Mammary epithelial cell (primary cell): ENCODE results near the gene ZNF771.

Experiments
- EZH2 ChIP-seq: IDR thresholded peaks from 2 replicates; pipeline ENCODE4 v1.6.1; 2012; ENCODE audit warnings: low read length, inconsistent platforms, borderline replicate concordance
- TF ChIP-seq, protein P1 (sequence below), 2 donors: IDR thresholded peaks in 1 of 2; conservative IDR thresholded peaks in 1 of 2; 2 replicates each; pipeline ENCODE4 v1.5.1; 2011 to 2012; ENCODE audit warnings: inconsistent platforms in 2 of 2, low read length in 2 of 2, mild to moderate bottlenecking in 2 of 2, control low read depth in 1 of 2, low read depth in 1 of 2; ENCODE audit not compliant: insufficient read depth in 1 of 2; ENCODE audit errors: extremely low read depth in 1 of 2

DNA sequence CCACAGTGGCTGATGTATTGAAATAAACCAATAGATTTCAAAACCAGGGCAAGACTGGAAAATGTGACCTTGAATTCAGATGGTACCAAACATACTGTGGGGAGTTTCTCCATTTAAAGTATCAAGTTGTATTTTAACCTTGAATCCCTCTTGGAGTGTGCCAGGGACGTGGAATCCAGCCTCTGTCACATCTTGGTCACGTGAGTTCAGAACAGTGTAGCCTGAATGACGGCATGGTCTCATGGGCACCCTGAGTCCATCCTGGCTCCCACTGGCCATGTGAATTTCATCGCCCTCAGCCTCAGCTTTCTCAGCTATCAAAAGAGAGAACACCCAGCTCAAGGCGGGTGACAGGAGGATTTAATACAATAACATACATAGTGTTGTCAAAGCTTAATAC lies 6.8 kb downstream of the ZNF771 start:
- TF ChIP-seq, protein P1, sequence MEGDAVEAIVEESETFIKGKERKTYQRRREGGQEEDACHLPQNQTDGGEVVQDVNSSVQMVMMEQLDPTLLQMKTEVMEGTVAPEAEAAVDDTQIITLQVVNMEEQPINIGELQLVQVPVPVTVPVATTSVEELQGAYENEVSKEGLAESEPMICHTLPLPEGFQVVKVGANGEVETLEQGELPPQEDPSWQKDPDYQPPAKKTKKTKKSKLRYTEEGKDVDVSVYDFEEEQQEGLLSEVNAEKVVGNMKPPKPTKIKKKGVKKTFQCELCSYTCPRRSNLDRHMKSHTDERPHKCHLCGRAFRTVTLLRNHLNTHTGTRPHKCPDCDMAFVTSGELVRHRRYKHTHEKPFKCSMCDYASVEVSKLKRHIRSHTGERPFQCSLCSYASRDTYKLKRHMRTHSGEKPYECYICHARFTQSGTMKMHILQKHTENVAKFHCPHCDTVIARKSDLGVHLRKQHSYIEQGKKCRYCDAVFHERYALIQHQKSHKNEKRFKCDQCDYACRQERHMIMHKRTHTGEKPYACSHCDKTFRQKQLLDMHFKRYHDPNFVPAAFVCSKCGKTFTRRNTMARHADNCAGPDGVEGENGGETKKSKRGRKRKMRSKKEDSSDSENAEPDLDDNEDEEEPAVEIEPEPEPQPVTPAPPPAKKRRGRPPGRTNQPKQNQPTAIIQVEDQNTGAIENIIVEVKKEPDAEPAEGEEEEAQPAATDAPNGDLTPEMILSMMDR (conservative IDR thresholded peaks at IDR 0.05 in 1 of 2, IDR thresholded peaks at IDR 0.05 in 1 of 2; ENCODE audit: extremely low read depth in 1 of 2, insufficient read depth in 1 of 2, low read depth in 1 of 2, low read length in 2 of 2): no peak
- no peak for TF ChIP-seq EZH2
